DMS153 treated with DMSO at 0.1 percent for 48 hours (cell line): ENCODE results near the gene SDK1.

ENCODE experiments used
- DNase-seq: peaks from one replicate; lab custom pipeline; 2025; ENCODE audit not compliant: unreplicated experiment; lab: John Stamatoyannopoulos, UW

SDK1 gene

GRCh38 chr7:3778345-3778744 is 477.3 kb downstream of the SDK1 start:
- no peak for DNase-seq

- no peak for DNase-seq
These were observed 479.0 kb downstream of the SDK1 start for GRCh38 chr7:3780016-3780415.

DNA sequence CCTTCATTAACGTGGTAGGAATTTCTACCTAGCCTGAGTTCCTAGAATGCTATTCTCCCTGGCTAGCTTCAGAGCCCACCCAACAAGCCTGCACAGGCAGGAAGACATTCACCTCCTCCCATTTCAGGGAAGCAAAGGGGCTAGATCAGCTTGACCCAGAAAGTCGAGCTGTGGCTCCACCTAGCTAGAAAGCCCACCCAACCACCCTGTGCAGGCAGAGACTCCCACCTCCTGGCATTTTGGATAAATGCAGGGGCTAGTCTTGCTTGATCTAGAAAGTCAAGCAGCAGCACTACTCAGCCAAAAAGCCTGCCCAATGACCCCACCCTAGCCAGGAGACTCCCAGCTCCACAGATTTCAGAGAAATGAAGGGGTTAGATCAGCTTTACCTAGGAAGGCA is 479.5 kb downstream of the SDK1 start:
- DNase-seq = no peak

DNA sequence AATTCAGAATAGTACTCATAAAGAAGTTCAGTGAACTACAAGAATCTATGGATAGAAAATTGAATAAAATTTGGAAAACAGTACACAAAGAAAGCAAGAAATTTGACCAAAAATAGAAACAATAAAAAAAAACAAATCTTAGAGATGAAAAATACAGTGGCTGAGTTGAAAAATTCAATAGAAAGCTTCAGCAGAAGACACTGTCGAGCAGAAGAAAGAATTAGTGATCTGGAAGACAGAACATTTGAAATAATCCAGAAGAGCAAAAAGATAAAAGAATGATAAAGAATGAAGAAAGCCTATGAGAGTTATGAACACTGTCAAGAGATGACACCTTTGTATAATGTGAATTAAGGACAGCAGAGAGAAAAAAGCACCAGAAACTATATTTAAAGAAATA is 480.6 kb downstream of the SDK1 start:
- DNase-seq = no peak

GRCh38 chr7:3787717-3788264 is 486.7 kb downstream of the SDK1 start:
- no peak for DNase-seq

GRCh38 chr7:3790803-3791202 is 489.8 kb downstream of the SDK1 start:
- DNase-seq = no peak

DNA sequence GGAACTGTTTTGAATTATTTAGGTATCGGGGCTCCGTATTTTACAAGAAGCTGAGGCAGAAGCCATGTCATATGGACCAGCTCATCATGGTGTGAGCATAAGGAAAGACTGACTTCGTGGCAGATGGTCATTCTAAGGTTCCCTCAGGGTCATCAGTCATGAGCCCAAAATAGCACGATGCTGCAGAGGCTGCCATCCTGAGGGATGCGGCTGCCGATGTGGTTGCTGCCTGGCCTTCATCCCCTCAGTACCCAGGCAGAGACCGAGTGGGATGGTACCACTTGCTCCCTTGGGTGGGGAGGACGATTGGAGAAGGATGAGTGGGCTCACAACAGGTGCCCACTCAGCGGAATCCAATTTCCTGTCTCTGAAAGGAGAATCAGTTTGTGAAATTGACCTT is 490.3 kb downstream of the SDK1 start:
- DNase-seq = no peak

- DNase-seq = no peak
These were observed 494.1 kb downstream of the SDK1 start for GRCh38 chr7:3795141-3795540.

DNA sequence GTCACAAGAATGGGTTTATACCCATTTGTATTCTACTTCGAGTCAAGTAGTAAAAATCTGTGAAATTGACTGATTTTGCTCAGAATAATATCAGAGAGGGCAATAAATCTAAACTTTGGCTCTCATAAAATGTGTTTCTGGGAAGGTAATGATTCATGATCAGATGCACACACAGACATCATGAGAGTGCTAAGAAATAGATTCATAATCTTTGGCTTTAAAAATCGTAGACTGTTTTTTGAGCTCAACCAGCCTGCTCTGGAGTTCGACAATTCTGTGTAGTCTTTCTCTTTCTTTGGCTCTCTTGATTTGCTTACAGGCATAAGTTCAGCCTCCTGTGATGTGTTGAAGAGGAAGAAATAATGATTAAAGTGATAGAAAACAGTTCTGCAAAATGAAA is 494.7 kb downstream of the SDK1 start:
- DNase-seq = no peak

DNA sequence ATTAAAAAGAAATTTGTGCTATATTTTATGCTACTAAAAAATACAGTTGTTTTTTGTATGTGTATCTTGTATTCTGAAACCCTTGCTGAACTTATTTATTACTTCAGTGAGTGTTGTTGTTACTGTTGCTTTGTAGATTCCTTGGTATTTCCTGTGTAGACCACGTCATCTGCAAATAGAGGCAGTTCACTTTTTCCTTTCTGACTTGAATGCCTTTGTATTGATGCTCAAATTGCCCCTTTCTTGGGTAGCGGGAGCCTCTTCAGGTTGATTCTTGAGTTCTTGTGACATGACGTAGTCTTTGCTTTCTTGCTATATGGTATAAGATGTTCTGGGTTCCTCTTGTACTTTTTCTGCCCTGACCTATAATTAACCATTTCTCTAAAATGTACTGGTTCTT is 504.1 kb downstream of the SDK1 start:
- DNase-seq = no peak

DNA sequence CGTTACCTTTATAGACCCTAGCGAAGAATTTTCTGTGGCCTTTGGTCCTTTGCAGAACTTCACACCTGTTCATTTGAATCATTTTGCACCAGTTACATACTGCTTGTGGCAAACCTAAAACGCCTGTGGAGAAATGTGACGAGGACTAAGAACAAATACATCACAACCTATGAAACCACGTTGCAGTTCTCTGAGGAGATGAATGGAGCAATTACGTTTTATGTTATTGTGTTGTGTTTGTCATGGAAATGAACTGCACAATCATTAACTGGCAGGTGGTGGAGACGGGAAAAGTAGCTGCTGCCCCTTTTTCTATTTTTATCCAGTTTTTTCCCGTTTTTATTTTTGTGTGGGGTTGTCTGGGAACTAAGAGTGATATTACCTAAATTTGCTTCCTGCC is 505.5 kb downstream of the SDK1 start:
- no peak for DNase-seq

GRCh38 chr7:3807824-3808223 is 506.8 kb downstream of the SDK1 start:
- no peak for DNase-seq

- DNase-seq = no peak
These were observed 520.4 kb downstream of the SDK1 start for GRCh38 chr7:3821488-3821887.

- no peak for DNase-seq
These were observed 524.4 kb downstream of the SDK1 start for GRCh38 chr7:3825491-3825890.

GRCh38 chr7:3832199-3832598 is 531.1 kb downstream of the SDK1 start:
- DNase-seq = no peak

DNA sequence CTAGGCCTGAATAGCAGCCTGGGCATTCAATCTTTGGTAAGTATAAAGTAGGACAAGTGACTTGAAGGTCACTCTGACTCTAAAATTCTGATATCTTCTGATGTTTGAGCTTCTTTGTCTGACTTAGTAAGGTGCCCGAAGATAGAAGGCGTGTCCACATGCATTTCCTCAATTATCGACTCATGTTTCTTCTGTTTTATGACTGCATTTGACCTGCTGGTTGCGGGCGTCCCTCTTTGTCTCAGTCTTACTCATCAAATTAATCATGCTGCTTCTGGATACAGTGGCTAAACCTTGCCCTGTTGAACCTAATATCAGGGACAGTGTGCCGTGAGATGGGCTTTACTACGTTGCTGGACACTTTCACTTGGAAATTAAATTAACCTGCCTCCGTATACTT is 534.1 kb downstream of the SDK1 start:
- no peak for DNase-seq

- DNase-seq = no peak
These were observed 535.8 kb downstream of the SDK1 start for GRCh38 chr7:3836855-3837254.

- no peak for DNase-seq
These were observed 543.6 kb downstream of the SDK1 start for GRCh38 chr7:3844540-3845151.

DNA sequence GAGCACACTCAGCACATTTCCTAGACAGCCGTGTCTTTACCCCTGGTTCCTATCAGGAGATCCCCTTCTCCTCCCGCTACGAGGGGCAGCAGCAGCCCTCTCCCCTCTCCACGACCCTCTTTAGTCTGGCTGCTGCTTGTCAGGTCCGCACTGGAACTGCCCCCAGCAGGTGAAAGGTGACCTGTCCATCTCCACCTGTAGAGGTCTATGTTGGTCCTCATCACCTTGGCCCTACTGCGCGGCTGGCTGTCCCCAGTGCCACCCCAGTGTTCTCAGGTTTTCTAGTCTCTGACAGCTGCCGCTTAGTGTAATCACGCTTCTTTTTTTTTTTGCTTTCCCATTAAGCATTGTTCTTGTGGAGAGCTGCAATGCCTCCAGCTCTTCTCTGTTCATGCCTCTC is 545.7 kb downstream of the SDK1 start:
- DNase-seq = no peak

- DNase-seq = no peak
These were observed 546.3 kb downstream of the SDK1 start for GRCh38 chr7:3847336-3847735.

GRCh38 chr7:3859431-3859830 is 558.4 kb downstream of the SDK1 start:
- DNase-seq = no peak

DNA sequence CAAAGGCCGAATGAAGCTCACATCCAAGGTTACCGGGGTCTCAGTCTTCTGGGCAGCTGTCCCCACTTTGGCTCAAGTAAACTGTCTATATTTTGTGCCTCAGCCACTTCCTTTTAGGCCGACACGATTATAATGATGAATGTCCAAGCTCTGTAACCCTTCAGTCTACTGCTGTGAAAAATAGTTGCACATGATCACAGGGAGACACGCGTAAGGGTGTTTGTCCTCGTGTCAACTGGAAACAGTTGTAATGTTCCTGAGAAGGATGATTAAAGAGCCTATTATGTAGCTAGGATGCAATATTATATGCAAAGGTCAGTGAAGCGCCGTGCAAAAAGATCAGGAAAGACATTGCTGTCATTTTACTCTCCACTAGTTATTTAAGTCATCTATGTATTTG is 559.9 kb downstream of the SDK1 start:
- DNase-seq = no peak

DNA sequence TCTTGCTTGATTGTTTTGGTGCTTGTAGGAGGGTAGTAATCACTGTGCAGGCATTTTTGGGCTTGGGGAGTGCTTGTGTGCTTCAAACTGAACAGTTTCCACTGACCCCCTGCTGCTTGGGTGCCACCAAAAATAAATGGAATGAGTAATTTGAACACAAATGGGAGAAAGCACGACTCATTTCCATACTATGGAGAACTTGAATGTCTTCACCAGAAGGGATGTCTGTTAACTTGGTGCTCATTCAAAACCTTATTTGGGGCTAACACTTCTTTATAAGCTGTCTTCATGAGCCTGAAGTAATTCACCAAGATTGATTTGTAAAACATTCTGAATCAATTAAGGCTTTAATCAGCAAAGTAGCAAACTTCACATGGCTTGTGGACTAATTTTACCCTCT is 560.3 kb downstream of the SDK1 start:
- no peak for DNase-seq
